GM19099 (cell line): ENCODE results near the gene MPL.

ENCODE experiments used
- POLR2A ChIP-seq: IDR thresholded peaks from 3 replicates; pipeline ENCODE4 v1.6.1; 2011; ENCODE audit warnings: low read depth; ENCODE audit not compliant: insufficient read length; ENCODE audit errors: extremely low read depth

The MPL gene

GRCh38 chr1:43367026-43367903 lies 29.6 kb downstream of the MPL start:
- no peak for TF ChIP-seq POLR2A

GRCh38 chr1:43367904-43368645 lies 30.5 kb downstream of the MPL start, which contains the start of gene ELOVL1:
Gene ELOVL1, minus strand, starts transcription at chr1:43368011. Its CDS starts 2,402 bp downstream, at chr1:43365609.
- peak; percentile 94 for TF ChIP-seq POLR2A

GRCh38 chr1:43368646-43369020 lies 31.0 kb downstream of the MPL start:
- TF ChIP-seq POLR2A = no peak

- TF ChIP-seq POLR2A = no peak
These were observed 32.9 kb downstream of the MPL start for GRCh38 chr1:43370564-43370963.

- TF ChIP-seq POLR2A = no peak
These were observed 34.6 kb downstream of the MPL start for GRCh38 chr1:43372172-43372571.

- no peak for TF ChIP-seq POLR2A
These were observed 35.7 kb downstream of the MPL start for GRCh38 chr1:43373066-43373940.

- no peak for TF ChIP-seq POLR2A
These were observed 39.2 kb downstream of the MPL start for GRCh38 chr1:43376723-43377235.

- TF ChIP-seq POLR2A = no peak
These were observed 40.2 kb downstream of the MPL start for GRCh38 chr1:43377831-43378230.

GRCh38 chr1:43379476-43379875 lies 41.9 kb downstream of the MPL start:
- TF ChIP-seq POLR2A = no peak

GRCh38 chr1:43381612-43382011 lies 44.0 kb downstream of the MPL start:
- no peak for TF ChIP-seq POLR2A

GRCh38 chr1:43382027-43382779 lies 44.6 kb downstream of the MPL start:
- no peak for TF ChIP-seq POLR2A

GRCh38 chr1:43383449-43383848 lies 45.8 kb downstream of the MPL start:
- TF ChIP-seq POLR2A = no peak

- no peak for TF ChIP-seq POLR2A
These were observed 49.1 kb downstream of the MPL start for GRCh38 chr1:43386676-43387075.

- TF ChIP-seq POLR2A = no peak
These were observed 50.5 kb downstream of the MPL start for GRCh38 chr1:43387976-43388599.
